T-helper 22 cell (primary cell): ENCODE data around the gene TMEM140.
"Not testable (repeated sequence)": the region's sequence is repeated elsewhere in the genome, so short reads cannot be mapped to it uniquely, and the experiment has no call there.

Source experiments
- DNase-seq: peaks from one replicate; pipeline ENCODE4 v3.0.0-alpha.2; 2020; ENCODE audit warnings: low read depth

Gene TMEM140

DNA sequence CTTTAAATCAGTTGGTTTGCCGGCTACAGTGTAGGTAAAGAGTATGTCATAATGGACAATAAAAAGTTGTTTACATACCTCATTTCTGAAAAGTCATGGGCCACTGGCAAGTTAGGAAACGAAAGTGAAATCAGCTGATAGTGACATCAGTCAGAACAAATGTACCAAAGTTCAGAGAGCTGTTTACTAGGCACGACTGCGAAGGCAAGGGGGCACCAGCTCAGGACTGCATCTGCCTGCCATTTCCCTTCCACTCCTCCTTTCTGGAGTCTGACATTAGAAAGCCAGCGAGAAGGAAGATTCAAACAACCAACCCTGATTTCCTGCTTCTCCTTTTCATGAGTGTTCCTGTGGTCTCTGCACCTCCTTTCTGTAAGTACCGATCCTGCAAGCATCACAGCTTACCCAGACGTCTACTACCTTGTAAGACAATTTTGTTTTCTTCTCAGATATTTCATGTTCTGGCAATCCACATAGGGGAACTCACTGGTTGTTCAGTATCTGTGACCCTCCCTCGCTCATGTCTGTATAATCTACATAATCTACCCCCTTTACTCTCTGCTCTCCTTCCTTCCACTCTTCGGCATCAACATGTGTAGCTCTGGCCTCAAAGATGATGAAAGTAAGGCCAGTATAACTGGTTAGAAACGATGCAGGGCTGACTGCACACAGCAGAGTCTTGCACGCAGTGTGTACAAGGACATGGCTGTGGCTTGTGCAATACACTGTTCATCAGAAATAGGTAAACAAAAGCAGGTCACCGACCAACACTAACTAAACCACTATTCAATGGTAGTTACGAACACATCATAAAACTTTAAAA, at the start of gene TMEM140:
Gene TMEM140 (plus strand): TSS at position 174 of the 823 bp plus-strand sequence. CDS start 16,370 bp downstream, outside the sequence.
- peak; percentile 31 for DNase-seq

DNA sequence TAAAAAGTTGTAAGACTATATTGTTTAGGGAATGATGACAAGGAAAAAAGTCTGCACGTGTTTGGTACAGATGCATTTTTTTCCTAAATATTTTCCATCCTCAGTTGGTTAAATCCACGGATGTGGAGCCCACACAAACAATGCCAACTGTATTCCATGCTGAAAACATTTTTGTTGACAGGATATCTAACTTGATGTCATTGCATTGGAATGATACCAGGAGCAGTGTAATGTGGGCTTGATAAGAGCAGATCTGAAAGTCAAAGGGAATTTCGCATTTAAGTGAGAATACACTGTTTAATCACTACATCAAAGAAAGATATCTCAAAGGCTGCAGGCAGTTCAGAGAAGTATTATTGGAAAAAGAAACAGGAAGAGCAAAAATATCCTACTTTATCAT, 49.5 kb upstream of the TMEM140 start:
- no peak for DNase-seq

DNA sequence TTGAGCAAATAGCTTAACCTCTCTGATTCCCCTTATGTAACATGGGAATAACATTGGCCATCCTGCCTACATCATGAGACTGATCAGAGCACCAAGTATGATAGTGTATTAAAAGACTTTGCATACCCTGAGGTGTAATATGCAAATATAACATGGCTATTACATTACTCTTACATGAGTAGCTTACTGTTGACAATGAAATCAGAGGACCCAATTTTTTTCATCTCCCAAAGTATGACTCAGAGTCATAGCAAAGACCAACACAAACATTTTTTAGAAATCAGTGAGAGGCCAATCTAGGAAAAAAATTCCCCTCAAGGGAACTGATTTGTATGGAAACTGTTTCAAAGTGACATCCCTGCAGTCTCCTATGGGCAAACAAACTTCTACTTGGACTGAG, 47.0 kb upstream of the TMEM140 start:
- DNase-seq: no peak

DNA sequence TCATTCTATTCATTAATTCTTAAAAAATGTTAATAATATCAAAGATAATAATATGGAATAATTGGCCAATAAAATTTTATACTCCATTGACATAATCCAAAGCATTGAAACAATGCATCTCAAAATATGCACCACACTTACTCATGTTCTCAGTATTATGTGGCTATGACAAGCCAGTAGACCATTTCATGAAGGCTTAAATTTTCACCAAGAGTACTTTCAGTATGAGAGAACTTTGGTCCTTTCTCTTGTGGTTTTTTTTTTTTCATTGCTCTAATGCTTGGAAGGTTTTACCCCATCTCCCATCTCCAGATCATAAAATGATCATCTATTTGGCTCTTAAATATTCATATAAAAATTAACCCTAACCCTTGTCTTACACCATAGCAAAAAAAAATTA, 45.5 kb upstream of the TMEM140 start:
- DNase-seq: no peak

DNA sequence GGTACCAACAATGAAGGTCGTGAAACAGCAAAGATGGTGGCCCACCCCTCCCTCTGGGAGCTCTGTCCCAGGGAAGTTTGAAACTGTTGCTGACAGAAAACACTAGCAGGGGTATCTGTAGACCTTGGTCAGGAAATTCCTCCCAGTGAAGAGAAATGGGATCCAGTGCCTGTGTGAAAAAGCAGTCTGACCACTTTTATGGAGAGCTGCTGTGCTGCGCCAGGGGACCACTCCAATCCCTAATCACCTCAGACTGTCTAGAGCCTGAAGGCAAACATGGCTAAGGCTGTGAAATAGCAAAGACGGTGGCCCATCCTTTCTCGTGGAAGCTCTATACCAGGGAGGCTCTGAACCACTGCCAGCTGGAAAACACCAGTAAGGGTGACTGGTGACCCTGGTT, 38.3 kb upstream of the TMEM140 start:
- DNase-seq: no peak

DNA sequence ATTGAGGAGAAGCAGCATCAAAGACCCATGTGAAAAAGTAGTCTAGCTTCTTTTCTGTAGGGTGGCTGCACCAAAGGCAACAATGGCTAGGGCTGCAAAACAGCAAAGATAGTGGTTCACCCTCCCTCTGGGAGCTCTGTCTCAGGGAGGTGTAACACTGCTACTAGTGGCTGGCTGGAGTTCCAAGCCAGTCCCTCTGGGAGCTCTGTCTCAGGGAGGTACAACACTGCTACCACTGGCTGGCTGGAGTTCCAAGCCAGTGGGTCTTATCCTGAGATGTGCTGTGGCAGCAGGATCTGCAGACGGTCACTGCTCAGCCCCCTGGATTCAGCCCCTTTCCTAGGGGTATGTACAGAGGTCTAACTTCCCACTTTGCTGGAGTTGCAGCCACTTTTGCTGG, 37.9 kb upstream of the TMEM140 start:
- DNase-seq: no peak

DNA sequence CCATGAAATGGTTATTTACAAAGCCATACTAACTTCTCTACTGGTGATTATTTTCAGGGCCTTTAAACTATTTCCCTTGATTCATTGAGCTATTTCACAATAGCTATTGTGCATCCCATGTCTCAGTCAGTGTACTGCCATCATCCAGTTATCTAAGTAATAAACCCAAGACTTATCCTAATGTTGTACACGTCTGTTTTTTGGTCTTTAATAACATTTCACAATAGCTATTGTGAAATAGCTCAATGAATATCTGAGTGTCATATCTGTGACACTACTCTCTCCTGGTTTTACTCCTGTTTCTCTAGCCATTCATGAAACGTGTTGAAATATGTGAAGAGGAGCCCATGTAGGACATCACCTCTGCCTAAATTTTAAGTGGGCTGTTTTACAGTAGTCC, 36.5 kb upstream of the TMEM140 start:
- no peak for DNase-seq

DNA sequence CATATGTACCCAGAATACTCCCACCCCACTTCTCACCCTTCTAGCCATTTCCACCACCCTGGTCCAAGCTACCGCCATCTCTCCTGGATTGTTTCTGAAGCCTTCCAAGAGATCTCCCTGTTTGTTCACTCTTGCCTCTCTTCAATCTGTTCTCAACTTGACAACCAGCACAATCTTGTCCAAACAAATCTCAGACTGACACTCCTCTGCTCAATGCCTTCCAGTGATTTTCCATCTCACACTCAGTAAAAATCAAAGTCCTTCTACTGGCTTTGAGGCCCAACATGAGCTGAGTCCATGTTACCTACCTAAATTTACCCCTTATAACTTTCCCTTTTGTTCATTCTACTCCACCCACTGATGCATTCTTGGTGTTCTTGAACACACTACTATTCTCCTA, 33.2 kb upstream of the TMEM140 start:
- DNase-seq: no peak

DNA sequence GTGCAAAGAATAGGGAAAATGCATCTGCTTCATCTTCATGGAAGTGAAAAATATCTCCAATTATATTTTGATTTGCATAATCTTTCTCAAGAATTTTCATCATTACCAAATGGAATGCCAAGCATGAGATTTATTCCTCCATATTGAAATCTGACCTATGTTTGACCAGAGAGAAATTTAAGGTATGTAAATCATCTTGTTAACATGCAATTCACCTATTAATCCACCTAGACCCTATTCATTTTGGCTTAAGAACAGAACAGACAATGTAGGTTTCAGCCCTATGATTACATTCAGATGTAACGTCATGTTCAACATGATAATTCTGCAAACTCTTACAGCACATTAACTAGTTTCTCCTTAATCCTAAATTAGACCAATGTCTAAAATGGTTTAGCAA, 30.8 kb upstream of the TMEM140 start:
- DNase-seq: no peak

DNA sequence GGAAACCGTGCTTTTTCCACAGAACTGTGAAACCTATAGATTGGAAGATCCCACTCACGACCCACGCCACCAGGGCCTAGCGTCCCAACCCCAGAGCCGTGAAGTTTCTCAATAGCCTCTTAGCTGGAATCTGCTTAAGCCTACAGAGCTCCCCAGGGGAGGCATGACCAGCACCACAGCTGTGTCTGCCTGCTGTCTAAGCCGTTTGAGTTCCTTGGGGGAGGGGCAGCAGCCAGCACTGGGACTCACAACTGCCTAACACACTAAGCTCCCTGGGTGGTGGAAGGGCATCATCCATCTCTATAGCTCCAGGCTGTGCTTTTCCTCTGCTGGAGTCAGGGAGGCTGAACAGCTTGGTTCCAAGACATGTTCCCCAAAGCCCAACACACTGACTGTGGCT, 26.0 kb upstream of the TMEM140 start:
- no peak for DNase-seq

DNA sequence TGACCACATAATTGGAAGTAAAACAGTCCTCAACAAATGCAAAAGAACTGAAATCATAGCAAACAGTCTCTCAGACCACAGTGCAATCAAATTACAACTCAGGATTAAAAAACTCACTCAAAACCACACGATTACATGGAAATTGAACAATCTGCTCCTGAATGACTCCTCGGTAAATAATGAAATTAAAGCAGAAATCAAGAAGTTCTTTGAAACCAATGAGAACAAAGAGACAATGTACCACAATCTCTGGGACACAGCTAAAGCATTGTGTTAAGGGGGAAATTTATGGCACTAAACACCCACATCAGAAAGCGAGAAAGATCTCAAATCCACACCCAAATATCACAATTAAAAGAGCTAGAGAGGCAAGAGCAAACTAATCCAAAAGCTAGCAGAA, 23.2 kb upstream of the TMEM140 start:
- DNase-seq: not testable (repeated sequence)

DNA sequence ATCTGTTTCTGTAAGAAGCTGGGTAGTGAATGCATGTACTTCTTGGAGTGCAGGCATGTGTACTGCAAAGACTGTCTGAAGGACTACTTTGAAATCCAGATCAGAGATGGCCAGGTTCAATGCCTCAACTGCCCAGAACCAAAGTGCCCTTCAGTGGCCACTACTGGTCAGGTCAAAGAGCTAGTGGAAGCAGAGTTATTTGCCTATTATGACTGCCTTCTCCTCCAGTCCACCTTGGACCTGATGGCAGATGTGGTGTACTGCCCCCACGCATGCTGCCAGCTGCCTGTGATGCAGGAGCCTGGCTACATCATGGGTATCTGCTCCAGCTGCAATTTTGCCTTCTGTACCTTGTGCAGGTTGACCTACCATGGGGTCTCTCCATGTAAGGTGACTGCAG, 18.9 kb upstream of the TMEM140 start:
- no peak for DNase-seq

DNA sequence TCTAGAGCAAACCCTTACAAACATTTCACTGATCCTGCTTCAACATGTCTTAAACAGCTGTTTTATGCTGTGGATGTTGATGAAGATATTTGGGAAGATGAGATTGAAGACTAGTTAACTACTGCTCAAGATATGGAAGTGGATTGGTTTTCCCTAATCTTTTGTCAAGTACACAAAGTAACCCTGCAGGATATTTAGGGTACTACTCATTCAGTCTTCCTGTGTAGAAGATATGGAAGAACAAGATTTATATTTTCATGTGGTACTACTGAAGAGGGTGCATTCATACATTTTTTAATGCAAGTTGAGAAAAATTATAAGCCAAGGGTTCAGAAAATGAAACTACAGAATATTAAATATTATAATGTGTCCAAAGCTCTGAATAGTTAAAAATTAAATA, 18.3 kb upstream of the TMEM140 start:
- no peak for DNase-seq

DNA sequence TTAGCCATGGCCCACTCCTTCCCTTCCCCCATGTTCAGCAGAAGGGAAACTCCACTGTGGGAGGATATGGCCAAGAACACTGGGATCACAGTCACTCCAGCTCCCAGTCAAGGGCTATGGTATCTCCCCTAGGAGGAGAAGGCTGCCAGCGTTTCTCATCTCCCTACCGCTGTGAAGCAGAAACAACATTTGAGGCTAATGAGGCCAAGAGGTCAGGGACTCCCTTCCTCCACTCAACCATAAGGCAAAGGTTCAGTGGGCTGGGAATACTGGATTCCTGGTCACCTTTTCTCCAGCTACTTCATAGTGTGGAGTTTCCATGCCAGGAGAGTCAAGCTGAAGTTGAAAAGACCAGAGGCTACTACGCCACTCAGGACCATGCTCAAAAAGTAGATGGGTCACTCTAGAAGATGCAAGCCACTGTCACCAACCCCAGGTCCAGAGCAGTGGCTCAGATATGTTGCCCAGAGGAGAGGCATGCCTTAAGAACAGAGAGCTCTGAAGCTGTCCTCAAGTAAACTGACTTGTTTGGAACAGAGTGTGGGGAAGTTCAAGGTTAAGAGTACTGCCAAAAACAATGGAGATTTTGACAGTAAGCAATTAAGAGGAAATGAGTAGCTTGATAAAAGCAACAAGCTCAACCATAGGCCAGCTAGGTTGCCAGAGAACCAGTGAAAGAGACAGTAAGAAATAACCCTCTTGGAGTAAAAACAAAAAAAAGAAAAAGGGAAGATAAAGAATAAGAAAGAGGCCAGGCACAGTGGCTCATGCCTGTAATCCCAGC, 3.8 kb upstream of the TMEM140 start:
- DNase-seq: no peak

DNA sequence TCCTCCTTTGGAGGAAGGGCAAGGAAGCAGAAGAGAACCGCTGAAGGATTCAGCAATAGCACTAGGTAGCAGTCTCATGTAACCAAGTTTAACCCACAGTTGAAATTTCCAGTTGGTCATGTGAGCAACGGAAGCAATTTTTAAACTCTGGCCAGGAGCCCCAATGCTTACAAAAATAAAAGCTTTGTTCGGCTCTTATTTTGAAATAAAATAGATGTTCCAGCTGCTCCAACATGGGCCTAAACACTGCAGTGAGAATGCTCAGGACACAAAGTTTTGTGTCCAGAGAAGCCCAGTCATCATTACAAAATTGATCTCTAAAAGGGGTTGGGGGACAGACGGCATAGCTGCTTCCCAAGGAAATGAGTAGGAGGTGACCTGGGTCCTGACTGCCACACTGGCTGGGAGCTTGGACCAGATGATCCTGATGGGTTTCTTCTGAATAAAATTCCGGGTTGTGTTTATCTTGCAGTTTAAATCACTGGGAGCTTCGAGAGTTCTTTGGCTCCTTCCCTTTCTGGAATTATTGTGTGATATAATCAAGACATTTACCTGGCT, 452 bp upstream of the TMEM140 start:
- DNase-seq: no peak

DNA sequence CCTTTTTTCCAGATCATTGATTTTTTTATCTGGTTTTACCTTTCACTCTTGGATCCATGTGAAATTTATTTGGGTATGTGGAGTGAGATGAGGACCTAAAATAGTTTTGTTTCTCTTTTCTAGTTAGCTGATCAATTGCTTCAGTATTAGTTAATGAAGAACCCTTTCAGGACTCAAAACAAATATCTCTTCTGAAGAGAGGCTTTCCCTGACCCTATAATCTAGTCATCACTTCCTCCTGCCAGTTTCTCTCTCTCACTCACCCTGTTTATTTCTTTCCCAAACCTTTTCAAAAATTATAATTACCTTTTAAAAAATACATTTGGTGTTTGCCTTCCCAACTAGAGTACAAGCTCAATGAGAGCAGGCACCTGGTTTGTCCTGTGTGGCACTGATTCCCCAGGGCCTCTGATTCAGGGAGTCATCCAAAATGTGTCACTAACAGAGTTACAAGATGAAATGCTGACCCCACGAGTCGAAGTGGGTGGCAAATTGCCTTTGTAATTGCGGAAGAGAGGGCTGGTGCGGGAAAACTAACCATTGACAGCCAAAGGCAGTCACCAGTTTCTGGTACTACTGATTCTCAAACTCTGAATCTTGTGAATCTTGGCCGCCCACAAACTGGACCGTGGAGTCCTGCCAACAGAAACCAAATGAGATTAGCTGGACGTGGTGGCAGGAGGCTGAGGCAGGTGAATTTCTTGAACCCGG, 2.4 kb downstream of the TMEM140 start:
- DNase-seq: no peak

DNA sequence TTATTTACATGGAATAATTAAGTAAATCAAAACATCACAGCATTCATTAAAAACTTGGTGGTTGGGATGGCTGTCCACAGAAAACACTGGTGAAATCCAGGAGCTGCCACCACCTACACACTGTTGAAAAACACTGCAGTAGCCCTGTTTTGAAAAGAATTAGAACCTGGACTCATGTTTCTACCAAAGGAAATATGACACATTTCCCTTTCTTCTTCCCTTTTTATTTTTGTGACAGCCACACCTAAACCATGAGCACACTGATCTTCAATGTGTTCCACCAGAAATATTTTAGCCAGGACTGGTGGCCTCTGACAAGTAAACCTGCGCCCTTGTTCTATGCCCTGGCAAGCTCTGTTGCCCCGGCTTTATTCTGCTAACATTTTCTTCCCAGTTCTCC, 3.3 kb downstream of the TMEM140 start:
- no peak for DNase-seq

DNA sequence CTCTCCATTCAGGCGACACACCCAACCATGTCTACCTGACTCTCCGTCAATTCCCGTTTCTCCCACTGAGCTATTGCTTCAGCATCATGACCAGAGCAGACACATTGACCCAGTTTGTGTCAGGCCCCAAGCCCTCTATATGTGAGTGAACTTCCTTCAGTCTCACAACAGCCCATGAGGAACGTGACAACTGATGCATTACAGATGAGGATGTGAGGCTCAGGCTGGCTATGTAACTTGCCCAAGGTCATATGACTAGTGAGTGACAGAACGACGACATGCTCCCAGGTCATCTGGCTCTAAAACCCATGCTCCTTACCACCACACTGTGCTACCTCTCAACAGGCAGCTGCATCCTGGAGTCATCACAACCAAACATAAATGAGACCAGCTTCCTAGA, 3.7 kb downstream of the TMEM140 start:
- no peak for DNase-seq

DNA sequence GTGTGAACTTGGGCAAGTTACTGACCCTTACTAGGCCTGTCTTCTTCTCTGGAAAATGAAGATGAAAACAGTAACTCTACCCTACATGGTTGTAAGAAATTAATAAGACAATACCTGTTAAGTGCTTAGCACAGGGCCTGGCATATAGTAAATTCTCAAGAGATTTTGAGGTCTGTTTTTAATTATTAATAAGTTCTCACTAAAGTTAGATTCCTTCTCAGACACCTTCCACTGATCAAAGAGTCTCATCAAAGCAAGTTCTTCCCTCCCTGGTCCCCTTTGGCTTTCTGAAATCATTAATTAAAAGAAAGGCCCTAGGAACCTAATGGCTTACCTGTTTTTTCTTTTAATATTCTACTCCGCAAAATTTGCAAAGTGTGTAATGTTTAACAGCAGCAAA, 4.6 kb downstream of the TMEM140 start:
- no peak for DNase-seq

DNA sequence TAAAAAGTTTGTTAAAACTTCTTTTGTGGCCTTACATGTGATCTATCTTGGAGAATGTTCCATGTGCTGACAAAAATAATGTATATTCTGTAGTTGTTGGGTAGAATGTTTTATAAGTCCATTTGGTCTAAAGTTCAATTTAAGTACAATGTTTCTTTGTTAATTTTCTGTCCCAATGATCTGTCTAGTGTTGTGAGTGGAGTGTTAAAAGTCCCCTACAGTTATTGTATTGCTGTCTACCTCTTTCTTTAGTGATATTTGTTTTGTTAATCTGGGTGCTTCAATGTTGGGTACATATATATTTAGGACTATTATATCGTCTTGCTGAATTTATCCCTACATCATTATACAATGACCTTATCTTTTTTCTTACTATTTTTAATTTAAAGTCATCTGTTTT, 6.9 kb downstream of the TMEM140 start:
- DNase-seq: no peak

DNA sequence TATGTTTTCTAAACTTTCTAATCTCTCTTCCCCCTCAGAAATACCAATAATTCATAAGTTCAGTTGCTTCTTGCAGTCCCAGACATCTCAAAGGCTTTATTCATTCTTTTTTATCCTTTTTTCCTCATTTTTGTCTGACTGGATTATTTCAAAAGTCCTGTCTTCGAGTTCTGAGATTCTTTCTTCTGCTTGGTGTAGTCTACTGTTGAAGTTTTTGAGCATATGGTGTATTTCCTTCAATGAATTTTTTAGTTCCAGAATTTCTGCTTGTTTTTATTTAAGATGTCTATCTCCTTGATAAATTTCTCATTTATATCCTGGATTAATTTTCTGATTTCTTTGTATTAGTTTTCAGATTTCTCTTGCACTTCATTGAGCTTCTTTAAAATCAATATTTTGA, 8.4 kb downstream of the TMEM140 start:
- DNase-seq: no peak

DNA sequence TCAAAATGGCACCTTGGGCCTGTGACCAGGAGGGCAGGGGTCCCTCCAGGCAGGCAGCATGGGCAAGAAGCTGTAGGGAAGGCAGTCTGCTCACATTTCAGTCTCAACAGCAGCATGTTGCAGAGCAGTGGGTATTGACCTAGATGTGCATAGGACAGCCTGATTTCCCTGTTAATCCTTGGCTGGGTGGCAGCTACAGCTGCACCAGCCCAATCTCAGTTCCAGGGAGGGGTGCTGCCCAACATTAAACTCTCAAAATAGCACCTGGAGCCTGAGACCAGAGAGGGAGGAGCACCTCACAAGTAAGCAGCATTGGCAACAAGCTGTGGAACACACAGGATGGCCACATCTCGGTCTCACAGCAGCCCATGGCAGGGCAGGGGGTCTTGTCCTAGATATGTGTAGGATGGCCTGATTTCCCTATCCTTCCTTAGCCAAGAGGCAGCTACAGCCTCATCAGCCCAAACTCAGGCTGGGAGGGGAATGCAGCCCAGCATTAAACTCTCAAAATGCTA, 10.3 kb downstream of the TMEM140 start:
- DNase-seq: no peak
